Suprapubic skin (tissue), 4 donors: Measurements from ENCODE around the gene ZNF70. TPM values are rescaled to one million over a fixed set of nuclear protein-coding genes. Genes with fewer than 3 reads are reported as not detected.

ENCODE experiments used
- DNase-seq, 2 donors: peaks; one replicate each; pipeline ENCODE4 v3.0.0-alpha.2; 2019; ENCODE audit warnings: low spot score in 2 of 2
- H3K27ac ChIP-seq: fragments of 200-600 bp; sonication (generic); one replicate; pipeline ENCODE4 v1.5.1; 2019
- H3K27me3 ChIP-seq: fragments of 200-600 bp; sonication (generic); one replicate; pipeline ENCODE4 v1.5.1; 2019
- H3K36me3 ChIP-seq: fragments of 200-600 bp; sonication (generic); one replicate; pipeline ENCODE4 v1.5.1; 2019
- H3K4me1 ChIP-seq: fragments of 200-600 bp; sonication (generic); one replicate; pipeline ENCODE4 v1.5.1; 2019
- H3K4me3 ChIP-seq: fragments of 200-600 bp; sonication (generic); one replicate; pipeline ENCODE4 v1.5.1; 2019; ENCODE audit warnings: mild to moderate bottlenecking
- H3K9me3 ChIP-seq: fragments of 200-600 bp; sonication (generic); one replicate; pipeline ENCODE4 v1.5.1; 2019
- CTCF ChIP-seq, 2 donors: fragments of 200-600 bp in 1 of 2; fragments of 450-650 bp in 1 of 2; sonication (generic) in 1 of 2; IDR thresholded peaks; one replicate each; pipeline ENCODE4 v1.5.1; 2016 to 2019; ENCODE audit warnings: antibody characterized with exemption in 2 of 2, mild to moderate bottlenecking in 1 of 2, moderate library complexity in 1 of 2
- EP300 ChIP-seq: sonication (generic); formaldehyde crosslinking; IDR thresholded peaks from one replicate; pipeline ENCODE4 v1.6.1; 2017; ENCODE audit warnings: antibody characterized with exemption
- POLR2A ChIP-seq, 2 donors: fragments of 450-650 bp; IDR thresholded peaks; one replicate each; pipeline ENCODE4 v1.6.1; 2017; ENCODE audit warnings: antibody characterized with exemption in 2 of 2, mild to moderate bottlenecking in 2 of 2, moderate library complexity in 2 of 2
- POLR2AphosphoS5 ChIP-seq, 3 donors: sonication (generic); formaldehyde crosslinking; IDR thresholded peaks; one replicate each; pipeline ENCODE4 v1.6.1; 2017; ENCODE audit warnings: antibody characterized with exemption in 3 of 3
- WGBS: methylation state at CpG from one replicate; pipeline ENCODE4 v1.1.5; 2018; 5-methylcytosine and 5-hydroxymethylcytosine counted together
- total RNA-seq, 4 donors: library from RNA; depleted of rRNA; stranded (reverse); fragments of >200 nt; gene quantifications; one replicate each; pipeline ENCODE4 v1.1.0, GENCODE V29; 2016

ZNF70 gene
- total RNA-seq, 4 donors from 2014 or later: 1.7 to 5.1 (median 3.1) TPM

- Histone ChIP-seq H3K4me1 (peaks cover 41% of the 10 kb centered on the region), H3K9me3 (no peaks in the 10 kb centered on the region), H3K36me3 (peaks cover 2% of the 10 kb centered on the region), H3K27ac (no peak overlapping the region), H3K4me3 (peak overlapping the region; percentile 19), H3K27me3 (no peaks in the 10 kb centered on the region)
- 39% methylated on average over 17 of the region's 17 CpGs for WGBS
- TF ChIP-seq POLR2A (IDR thresholded peaks at IDR 0.05) (no peak), EP300 (no peak), CTCF (IDR thresholded peaks at IDR 0.05) (no peak), POLR2AphosphoS5 (IDR thresholded peaks at IDR 0.05) (no peak)
- no peak for DNase-seq
These were observed 12.7 kb upstream of the ZNF70 start for GRCh38 chr22:23763579-23763945.

GRCh38 chr22:23762842-23763578, 12.1 kb upstream of the ZNF70 start, which contains the start of gene C22orf15:
Gene C22orf15, plus strand, starts transcription at chr22:23762990. Its CDS starts 317 bp downstream, at chr22:23763307.
- H3K4me3 ChIP-seq: peak within 1 kb of the TSS; percentile 19
- H3K27me3 ChIP-seq: no peaks in the 10 kb centered on the region
- no peak for DNase-seq
- TF ChIP-seq POLR2AphosphoS5 (IDR thresholded peaks at IDR 0.05) (no peak), CTCF (IDR thresholded peaks at IDR 0.05) (no peak), POLR2A (IDR thresholded peaks at IDR 0.05) (no peak), EP300 (no peak)
- peaks cover 37% of the 10 kb centered on the region for H3K4me1 ChIP-seq
- 64% methylated on average over 22 of the region's 23 CpGs for WGBS
- peaks cover 2% of the 10 kb centered on the region for H3K36me3 ChIP-seq
- no peak within 1 kb of the TSS for H3K27ac ChIP-seq
- H3K9me3 ChIP-seq: no peaks in the 10 kb centered on the region

DNA sequence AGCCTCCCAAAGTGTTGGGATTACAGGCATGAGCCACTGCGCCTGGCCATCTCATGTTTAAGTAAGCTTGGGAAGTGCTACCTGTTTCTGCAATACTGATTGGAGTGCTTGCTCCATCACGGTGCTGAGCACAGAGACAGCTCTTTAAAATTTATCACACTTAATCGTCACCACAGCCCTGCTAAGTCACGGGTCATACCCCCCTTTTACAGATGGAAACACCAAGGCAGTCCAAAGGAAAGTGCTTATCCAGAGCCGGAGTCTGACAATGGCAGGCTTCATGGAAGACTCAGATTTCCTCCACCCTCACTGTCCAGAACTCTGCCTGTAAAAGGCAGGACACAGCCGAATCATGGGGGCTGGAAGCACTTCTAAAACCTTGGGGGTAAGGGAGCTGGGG, 9.1 kb upstream of the ZNF70 start:
- DNase-seq: no peak
- Histone ChIP-seq H3K9me3 (no peaks in the 10 kb centered on the region), H3K4me3 (no peak overlapping the region), H3K36me3 (peaks cover 2% of the 10 kb centered on the region), H3K27me3 (no peaks in the 10 kb centered on the region), H3K4me1 (peaks cover 14% of the 10 kb centered on the region), H3K27ac (no peak overlapping the region)
- TF ChIP-seq POLR2AphosphoS5 (IDR thresholded peaks at IDR 0.05) (no peak), EP300 (no peak), CTCF (IDR thresholded peaks at IDR 0.05) (no peak), POLR2A (IDR thresholded peaks at IDR 0.05) (no peak)
- 90% methylated on average over 6 of the region's 6 CpGs for WGBS

GRCh38 chr22:23759566-23759965, 8.7 kb upstream of the ZNF70 start:
- no peak for TF ChIP-seq POLR2AphosphoS5 (IDR thresholded peaks at IDR 0.05)
- TF ChIP-seq CTCF (IDR thresholded peaks at IDR 0.05): no peak
- TF ChIP-seq EP300: no peak
- no peak for TF ChIP-seq POLR2A (IDR thresholded peaks at IDR 0.05)
- H3K9me3 ChIP-seq: no peaks in the 10 kb centered on the region
- no peak for DNase-seq
- H3K27me3 ChIP-seq: no peaks in the 10 kb centered on the region
- H3K4me3 ChIP-seq: no peak overlapping the region
- H3K36me3 ChIP-seq: peaks cover under 1% of the 10 kb centered on the region
- WGBS: 87% methylated on average over 4 of the region's 4 CpGs
- H3K4me1 ChIP-seq: peaks cover 14% of the 10 kb centered on the region
- H3K27ac ChIP-seq: no peak overlapping the region

DNA sequence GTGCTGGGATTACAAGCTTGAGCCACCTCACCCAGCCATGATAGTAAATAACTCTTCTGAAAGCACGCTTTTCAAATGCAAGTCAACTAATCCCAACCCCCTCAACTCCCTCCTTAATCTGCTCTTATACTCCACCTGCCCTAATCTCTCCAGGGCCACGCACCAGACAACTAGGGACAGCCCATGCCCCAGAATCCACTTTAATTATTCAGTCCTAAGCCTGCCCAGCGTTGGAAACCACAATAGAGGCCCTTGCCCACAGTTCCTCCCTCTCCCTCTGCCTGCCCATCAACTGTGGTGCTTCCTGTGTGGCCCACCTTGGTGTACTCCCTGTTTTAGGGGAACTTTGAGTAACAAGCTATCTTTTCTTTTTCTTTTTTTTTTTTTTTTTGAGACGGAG, 6.0 kb upstream of the ZNF70 start:
- H3K4me1 ChIP-seq: peaks cover 2% of the 10 kb centered on the region
- no peaks in the 10 kb centered on the region for H3K36me3 ChIP-seq
- no peaks in the 10 kb centered on the region for H3K9me3 ChIP-seq
- TF ChIP-seq CTCF (IDR thresholded peaks at IDR 0.05) (no peak), EP300 (no peak), POLR2AphosphoS5 (IDR thresholded peaks at IDR 0.05) (no peak), POLR2A (IDR thresholded peaks at IDR 0.05) (no peak)
- H3K27me3 ChIP-seq: no peaks in the 10 kb centered on the region
- no peak overlapping the region for H3K4me3 ChIP-seq
- 77% methylated on average over 4 of the region's 4 CpGs for whole genome bisulfite sequencing
- no peak for DNase-seq
- no peak overlapping the region for H3K27ac ChIP-seq
